Measurements from ENCODE around the gene BNC1.

BNC1 gene

DNA sequence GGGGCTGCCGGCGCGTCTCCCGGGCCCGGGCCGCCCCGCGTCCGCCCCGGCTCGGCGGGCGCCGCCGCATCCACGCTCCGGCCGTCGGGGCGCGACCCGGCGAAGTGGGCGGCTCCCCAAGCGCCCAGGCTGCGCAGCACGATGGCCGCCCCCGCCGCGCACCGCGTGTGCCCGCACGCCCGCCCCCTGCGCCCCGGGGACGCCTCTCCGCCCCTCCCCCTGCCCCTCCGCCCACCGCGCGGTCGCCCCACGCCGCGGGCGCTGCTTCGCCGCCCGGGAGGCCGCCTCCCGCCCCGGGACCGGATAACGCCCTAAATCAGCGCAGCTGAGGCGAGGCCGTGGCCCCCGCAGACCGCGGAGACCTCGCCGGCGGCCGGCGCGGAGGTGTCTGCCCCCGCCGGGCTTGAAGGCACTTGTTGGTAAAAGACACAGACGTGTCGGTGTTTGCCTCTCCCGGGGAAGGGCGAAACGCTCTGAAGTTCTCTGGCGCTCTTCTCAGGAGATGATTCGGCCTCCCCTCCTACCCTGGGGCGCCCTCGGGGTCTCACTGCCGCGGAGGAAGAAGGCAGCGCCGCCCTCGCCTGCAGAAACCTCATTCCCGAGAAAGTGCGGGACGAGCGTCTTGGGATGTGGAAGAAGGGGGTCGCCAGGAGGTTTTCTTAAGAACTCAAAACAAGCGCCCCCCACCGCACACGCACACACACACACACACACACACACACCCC lies at the start of gene BNC1:
TSS of gene BNC1 (minus strand) at position 106 of the 725 bp plus-strand sequence. CDS start at position 70, 36 bp downstream.
- Histone ChIP-seq H3K4me1 (ENCODE audit: control insufficient read depth in 2 of 2, insufficient read depth in 2 of 2, low read length in 2 of 2) (no peaks in the 10 kb centered on the region), H3K9me3 (ENCODE audit: control insufficient read depth in 2 of 2, low read length in 2 of 2) (no peaks in the 10 kb centered on the region), H3K27me3 (ENCODE audit: control insufficient read depth in 2 of 2, insufficient read depth in 2 of 2, low read length in 2 of 2) (peaks cover 20 to 22% of the 10 kb centered on the region in 2 donors), H3K4me3 (ENCODE audit: low read length in 2 of 2) (peak within 1 kb of the TSS in 1 of 2 donors; percentile 20), H3K36me3 (ENCODE audit: control insufficient read depth in 2 of 2, insufficient read depth in 2 of 2, low read length in 2 of 2) (no peaks in the 10 kb centered on the region), H3K27ac (ENCODE audit: low read depth in 2 of 2, low read length in 2 of 2) (no peak within 1 kb of the TSS), H3K9ac (ENCODE audit: low read depth in 1 of 2, low read length in 2 of 2) (no peak within 1 kb of the TSS)

DNA sequence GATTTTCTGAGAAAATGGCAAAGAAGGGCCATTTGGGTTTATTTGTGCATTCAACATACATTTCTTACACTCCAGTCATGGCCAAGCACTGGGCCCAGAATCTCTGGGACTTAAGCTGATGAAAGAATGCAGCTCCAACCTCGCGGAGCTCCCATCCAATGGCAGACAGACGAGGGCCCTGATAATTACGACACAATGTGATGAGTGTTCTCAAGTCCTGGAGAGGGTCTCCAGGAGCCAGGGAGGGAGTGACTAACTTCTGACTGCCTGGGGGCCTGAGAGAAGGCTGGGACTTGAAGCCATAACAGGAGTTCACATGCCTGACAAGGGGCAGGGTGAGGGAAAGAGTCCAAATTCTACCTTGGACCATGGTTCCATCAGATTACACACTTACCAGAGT lies 42.6 kb upstream of the BNC1 start:
- Histone ChIP-seq H3K4me3 (ENCODE audit: low read length in 2 of 2) (no peak overlapping the region), H3K4me1 (ENCODE audit: control insufficient read depth in 2 of 2, insufficient read depth in 2 of 2, low read length in 2 of 2) (no peaks in the 10 kb centered on the region), H3K9ac (ENCODE audit: low read depth in 1 of 2, low read length in 2 of 2) (no peak overlapping the region), H3K9me3 (ENCODE audit: control insufficient read depth in 2 of 2, low read length in 2 of 2) (no peaks in the 10 kb centered on the region), H3K27me3 (ENCODE audit: control insufficient read depth in 2 of 2, insufficient read depth in 2 of 2, low read length in 2 of 2) (no peaks in the 10 kb centered on the region), H3K27ac (ENCODE audit: low read depth in 2 of 2, low read length in 2 of 2) (no peak overlapping the region), H3K36me3 (ENCODE audit: control insufficient read depth in 2 of 2, insufficient read depth in 2 of 2, low read length in 2 of 2) (no peaks in the 10 kb centered on the region)

DNA sequence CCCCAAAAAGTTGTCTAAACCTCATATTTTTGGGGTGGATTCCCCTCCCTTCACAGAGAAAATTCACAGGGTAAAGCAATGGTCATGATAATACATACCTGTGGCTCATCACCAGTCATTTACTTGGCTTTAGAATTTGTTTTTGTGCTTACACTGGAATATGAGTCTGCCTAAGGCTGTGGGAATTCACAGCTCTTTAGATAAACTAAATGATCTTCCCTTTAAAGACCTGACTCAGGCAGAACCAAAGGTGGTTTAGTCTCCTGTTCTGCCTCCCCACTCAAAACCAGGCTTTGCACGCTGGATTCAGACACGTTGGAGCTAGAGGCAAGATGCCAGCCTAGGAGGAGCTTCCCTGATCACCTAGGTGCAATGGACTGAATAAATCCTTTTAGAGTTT lies 40.3 kb upstream of the BNC1 start:
- Histone ChIP-seq H3K27ac (ENCODE audit: low read depth in 2 of 2, low read length in 2 of 2) (no peak overlapping the region), H3K9ac (ENCODE audit: low read depth in 1 of 2, low read length in 2 of 2) (no peak overlapping the region), H3K4me1 (ENCODE audit: control insufficient read depth in 2 of 2, insufficient read depth in 2 of 2, low read length in 2 of 2) (no peaks in the 10 kb centered on the region)

GRCh38 chr15:83323296-83323711 lies 38.8 kb upstream of the BNC1 start:
- no peak overlapping the region for H3K27ac ChIP-seq (ENCODE audit: low read depth in 2 of 2, low read length in 2 of 2)
- H3K4me3 ChIP-seq (ENCODE audit: low read length in 2 of 2), result no peak overlapping the region
- H3K27me3 ChIP-seq (ENCODE audit: control insufficient read depth in 2 of 2, insufficient read depth in 2 of 2, low read length in 2 of 2), result no peaks in the 10 kb centered on the region
- H3K36me3 ChIP-seq (ENCODE audit: control insufficient read depth in 2 of 2, insufficient read depth in 2 of 2, low read length in 2 of 2), result no peaks in the 10 kb centered on the region
- no peaks in the 10 kb centered on the region for H3K4me1 ChIP-seq (ENCODE audit: control insufficient read depth in 2 of 2, insufficient read depth in 2 of 2, low read length in 2 of 2)
- H3K9ac ChIP-seq (ENCODE audit: low read depth in 1 of 2, low read length in 2 of 2), result no peak overlapping the region
- no peaks in the 10 kb centered on the region for H3K9me3 ChIP-seq (ENCODE audit: control insufficient read depth in 2 of 2, low read length in 2 of 2)

More for the DNA sequence above, 40.3 kb upstream of the BNC1 start:
- Histone ChIP-seq H3K9me3 (ENCODE audit: control insufficient read depth in 2 of 2, low read length in 2 of 2) (no peaks in the 10 kb centered on the region), H3K27me3 (ENCODE audit: control insufficient read depth in 2 of 2, insufficient read depth in 2 of 2, low read length in 2 of 2) (no peaks in the 10 kb centered on the region), H3K4me3 (ENCODE audit: low read length in 2 of 2) (no peak overlapping the region), H3K36me3 (ENCODE audit: control insufficient read depth in 2 of 2, insufficient read depth in 2 of 2, low read length in 2 of 2) (no peaks in the 10 kb centered on the region)

DNA sequence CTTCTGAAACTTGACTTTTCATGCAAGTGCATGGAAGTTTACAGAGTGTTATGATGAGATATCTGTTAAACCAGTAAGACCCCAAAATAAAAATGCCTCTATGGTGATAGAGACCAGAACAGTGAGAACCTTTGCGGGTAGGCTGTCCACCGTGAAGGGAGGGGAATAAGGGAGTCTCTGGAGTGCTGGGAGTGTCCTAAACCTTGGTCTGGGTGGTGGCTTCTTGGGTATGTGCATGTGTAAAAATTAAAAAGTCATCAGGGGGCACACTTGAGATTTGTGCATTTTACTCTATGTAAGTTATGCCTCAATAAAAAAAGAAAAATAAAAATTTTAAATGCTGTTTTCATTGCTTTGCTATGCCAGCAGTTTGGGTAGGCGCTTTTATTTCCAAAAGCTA lies 38.2 kb upstream of the BNC1 start:
- no peaks in the 10 kb centered on the region for H3K27me3 ChIP-seq (ENCODE audit: control insufficient read depth in 2 of 2, insufficient read depth in 2 of 2, low read length in 2 of 2)
- no peak overlapping the region for H3K9ac ChIP-seq (ENCODE audit: low read depth in 1 of 2, low read length in 2 of 2)
- H3K4me1 ChIP-seq (ENCODE audit: control insufficient read depth in 2 of 2, insufficient read depth in 2 of 2, low read length in 2 of 2), result no peaks in the 10 kb centered on the region
- no peak overlapping the region for H3K27ac ChIP-seq (ENCODE audit: low read depth in 2 of 2, low read length in 2 of 2)
- no peaks in the 10 kb centered on the region for H3K9me3 ChIP-seq (ENCODE audit: control insufficient read depth in 2 of 2, low read length in 2 of 2)
- H3K4me3 ChIP-seq (ENCODE audit: low read length in 2 of 2), result no peak overlapping the region
- no peaks in the 10 kb centered on the region for H3K36me3 ChIP-seq (ENCODE audit: control insufficient read depth in 2 of 2, insufficient read depth in 2 of 2, low read length in 2 of 2)

GRCh38 chr15:83322061-83322460 lies 37.6 kb upstream of the BNC1 start:
- H3K9me3 ChIP-seq (ENCODE audit: control insufficient read depth in 2 of 2, low read length in 2 of 2), result no peaks in the 10 kb centered on the region
- no peak overlapping the region for H3K27ac ChIP-seq (ENCODE audit: low read depth in 2 of 2, low read length in 2 of 2)
- no peaks in the 10 kb centered on the region for H3K27me3 ChIP-seq (ENCODE audit: control insufficient read depth in 2 of 2, insufficient read depth in 2 of 2, low read length in 2 of 2)
- no peaks in the 10 kb centered on the region for H3K4me1 ChIP-seq (ENCODE audit: control insufficient read depth in 2 of 2, insufficient read depth in 2 of 2, low read length in 2 of 2)
- H3K9ac ChIP-seq (ENCODE audit: low read depth in 1 of 2, low read length in 2 of 2), result no peak overlapping the region
- H3K4me3 ChIP-seq (ENCODE audit: low read length in 2 of 2), result no peak overlapping the region
- H3K36me3 ChIP-seq (ENCODE audit: control insufficient read depth in 2 of 2, insufficient read depth in 2 of 2, low read length in 2 of 2), result no peaks in the 10 kb centered on the region

GRCh38 chr15:83320844-83321243 lies 36.4 kb upstream of the BNC1 start:
- H3K27ac ChIP-seq (ENCODE audit: low read depth in 2 of 2, low read length in 2 of 2), result no peak overlapping the region
- no peaks in the 10 kb centered on the region for H3K4me1 ChIP-seq (ENCODE audit: control insufficient read depth in 2 of 2, insufficient read depth in 2 of 2, low read length in 2 of 2)
- H3K9me3 ChIP-seq (ENCODE audit: control insufficient read depth in 2 of 2, low read length in 2 of 2), result no peaks in the 10 kb centered on the region
- no peak overlapping the region for H3K9ac ChIP-seq (ENCODE audit: low read depth in 1 of 2, low read length in 2 of 2)
- H3K4me3 ChIP-seq (ENCODE audit: low read length in 2 of 2), result no peak overlapping the region
- no peaks in the 10 kb centered on the region for H3K36me3 ChIP-seq (ENCODE audit: control insufficient read depth in 2 of 2, insufficient read depth in 2 of 2, low read length in 2 of 2)
- H3K27me3 ChIP-seq (ENCODE audit: control insufficient read depth in 2 of 2, insufficient read depth in 2 of 2, low read length in 2 of 2), result no peaks in the 10 kb centered on the region

DNA sequence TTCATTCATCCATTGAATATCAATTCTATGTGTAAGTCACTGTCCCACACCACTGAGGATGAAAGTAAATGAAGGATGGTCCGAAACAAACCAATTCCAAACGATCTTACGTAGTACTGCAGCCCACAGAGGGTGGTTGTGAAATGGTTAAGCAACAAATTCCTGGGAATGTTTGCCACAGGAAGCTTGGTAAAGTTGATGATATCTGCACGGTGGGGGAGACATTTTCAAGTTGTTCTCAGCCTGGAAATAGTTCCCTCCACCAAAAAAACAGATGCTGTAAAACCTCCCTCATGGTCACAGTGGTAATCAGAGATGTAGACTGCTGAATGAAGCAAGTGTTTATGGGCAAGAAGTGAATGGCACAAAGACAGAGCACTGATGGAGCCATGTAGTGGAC lies 35.9 kb upstream of the BNC1 start:
- Histone ChIP-seq H3K36me3 (ENCODE audit: control insufficient read depth in 2 of 2, insufficient read depth in 2 of 2, low read length in 2 of 2) (no peaks in the 10 kb centered on the region), H3K4me3 (ENCODE audit: low read length in 2 of 2) (no peak overlapping the region), H3K4me1 (ENCODE audit: control insufficient read depth in 2 of 2, insufficient read depth in 2 of 2, low read length in 2 of 2) (no peaks in the 10 kb centered on the region), H3K9ac (ENCODE audit: low read depth in 1 of 2, low read length in 2 of 2) (no peak overlapping the region), H3K27me3 (ENCODE audit: control insufficient read depth in 2 of 2, insufficient read depth in 2 of 2, low read length in 2 of 2) (no peaks in the 10 kb centered on the region), H3K27ac (ENCODE audit: low read depth in 2 of 2, low read length in 2 of 2) (no peak overlapping the region), H3K9me3 (ENCODE audit: control insufficient read depth in 2 of 2, low read length in 2 of 2) (no peaks in the 10 kb centered on the region)

- H3K9ac ChIP-seq (ENCODE audit: low read depth in 1 of 2, low read length in 2 of 2), result no peak overlapping the region
- H3K4me3 ChIP-seq (ENCODE audit: low read length in 2 of 2), result no peak overlapping the region
- no peaks in the 10 kb centered on the region for H3K36me3 ChIP-seq (ENCODE audit: control insufficient read depth in 2 of 2, insufficient read depth in 2 of 2, low read length in 2 of 2)
- H3K4me1 ChIP-seq (ENCODE audit: control insufficient read depth in 2 of 2, insufficient read depth in 2 of 2, low read length in 2 of 2), result no peaks in the 10 kb centered on the region
- H3K27me3 ChIP-seq (ENCODE audit: control insufficient read depth in 2 of 2, insufficient read depth in 2 of 2, low read length in 2 of 2), result no peaks in the 10 kb centered on the region
- H3K27ac ChIP-seq (ENCODE audit: low read depth in 2 of 2, low read length in 2 of 2), result no peak overlapping the region
- H3K9me3 ChIP-seq (ENCODE audit: control insufficient read depth in 2 of 2, low read length in 2 of 2), result no peaks in the 10 kb centered on the region
These were observed 35.3 kb upstream of the BNC1 start for GRCh38 chr15:83319771-83320170.

DNA sequence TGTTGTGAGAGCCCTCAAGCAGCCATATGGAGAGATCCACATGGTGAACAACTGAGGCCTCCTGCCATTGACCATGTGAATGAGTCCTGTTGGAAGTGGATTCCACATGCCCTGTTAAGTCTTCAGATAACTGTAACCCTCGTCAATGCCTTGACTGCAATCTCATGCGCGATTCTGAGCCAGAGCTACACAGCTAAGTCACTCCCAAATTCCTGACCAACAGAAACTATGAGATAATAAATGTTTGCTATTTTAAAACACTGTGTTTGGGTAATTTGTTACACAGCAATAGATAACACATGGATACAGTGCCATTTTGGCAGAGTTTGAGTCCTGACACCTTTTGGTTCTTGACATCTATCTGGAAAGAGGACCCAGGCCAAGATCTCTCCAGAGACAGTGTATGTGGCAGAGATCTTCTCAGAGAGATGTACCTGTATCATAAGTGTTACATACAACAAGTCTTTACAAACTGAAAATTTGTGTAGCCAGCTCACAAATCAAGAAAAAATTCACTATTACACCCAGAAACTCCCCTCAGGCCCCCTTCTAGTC lies 34.5 kb upstream of the BNC1 start:
- H3K27ac ChIP-seq (ENCODE audit: low read depth in 2 of 2, low read length in 2 of 2), result no peak overlapping the region
- H3K36me3 ChIP-seq (ENCODE audit: control insufficient read depth in 2 of 2, insufficient read depth in 2 of 2, low read length in 2 of 2), result no peaks in the 10 kb centered on the region
- H3K9me3 ChIP-seq (ENCODE audit: control insufficient read depth in 2 of 2, low read length in 2 of 2), result no peaks in the 10 kb centered on the region
- no peak overlapping the region for H3K9ac ChIP-seq (ENCODE audit: low read depth in 1 of 2, low read length in 2 of 2)
- no peaks in the 10 kb centered on the region for H3K4me1 ChIP-seq (ENCODE audit: control insufficient read depth in 2 of 2, insufficient read depth in 2 of 2, low read length in 2 of 2)
- H3K4me3 ChIP-seq (ENCODE audit: low read length in 2 of 2), result no peak overlapping the region
- no peaks in the 10 kb centered on the region for H3K27me3 ChIP-seq (ENCODE audit: control insufficient read depth in 2 of 2, insufficient read depth in 2 of 2, low read length in 2 of 2)
